Endodermal cell (in vitro differentiated cells): ENCODE data around the gene SCTR. TPM values are rescaled to one million over a fixed set of nuclear protein-coding genes. Genes with fewer than 3 reads are reported as not detected.

Experiments used
- DNase-seq: peaks from one replicate; pipeline ENCODE4 v3.0.0-alpha.2; 2017
- H3K27ac ChIP-seq: 2 replicates; pipeline ENCODE4 v1.5.1; 2013; ENCODE audit warnings: mild to moderate bottlenecking, low read depth, low read length, moderate library complexity
- H3K27me3 ChIP-seq: 2 replicates; pipeline ENCODE4 v1.6.1; 2013; ENCODE audit warnings: mild to moderate bottlenecking, low read length, moderate library complexity; ENCODE audit not compliant: insufficient read depth, control insufficient read depth, poor library complexity, severe bottlenecking
- H3K36me3 ChIP-seq: 2 replicates; pipeline ENCODE4 v1.7.0; 2013; ENCODE audit warnings: mild to moderate bottlenecking, low read length, moderate library complexity; ENCODE audit not compliant: control insufficient read depth, insufficient read depth
- H3K4me1 ChIP-seq: one replicate; pipeline ENCODE4 v1.7.0; 2013; ENCODE audit warnings: low read length; ENCODE audit not compliant: control insufficient read depth, insufficient read depth
- H3K4me3 ChIP-seq: 2 replicates; pipeline ENCODE4 v1.5.1; 2013; ENCODE audit warnings: mild to moderate bottlenecking, low read length, moderate library complexity
- H3K9ac ChIP-seq: 2 replicates; pipeline ENCODE4 v1.6.1; 2013; ENCODE audit warnings: mild to moderate bottlenecking, low read length, moderate library complexity; ENCODE audit not compliant: poor library complexity, severe bottlenecking; ENCODE audit errors: extremely low read depth
- H3K9me3 ChIP-seq: 2 replicates; pipeline ENCODE4 v1.6.1; 2013; ENCODE audit warnings: mild to moderate bottlenecking, low read length, moderate library complexity; ENCODE audit not compliant: control insufficient read depth
- H3K27ac Mint-ChIP-seq: 2 replicates; pipeline ENCODE4 v1.8.0; 2020; ENCODE audit warnings: mixed read lengths
- H3K27me3 Mint-ChIP-seq: 2 replicates; pipeline ENCODE4 v1.8.0; 2021; ENCODE audit warnings: mild to moderate bottlenecking, mixed read lengths; ENCODE audit not compliant: insufficient read depth
- H3K36me3 Mint-ChIP-seq: 2 replicates; pipeline ENCODE4 v1.8.0; 2020; ENCODE audit warnings: low read depth, mixed read lengths
- H3K4me1 Mint-ChIP-seq: 2 replicates; pipeline ENCODE4 v1.8.0; 2020; ENCODE audit warnings: mixed read lengths
- H3K4me3 Mint-ChIP-seq: 2 replicates; pipeline ENCODE4 v1.8.0; 2020; ENCODE audit warnings: mild to moderate bottlenecking, moderate library complexity, mixed read lengths
- H3K9me3 Mint-ChIP-seq: 2 replicates; pipeline ENCODE4 v1.8.0; 2020; ENCODE audit warnings: mild to moderate bottlenecking, mixed read lengths
- WGBS, 2 experiments: methylation state at CpG; one replicate each; pipeline versions ENCODE4 v1.1.5 to v1.1.7; 2013; ENCODE audit warnings: missing lambda C conversion rate in 2 of 2, mixed read lengths in 1 of 2; ENCODE audit not compliant: insufficient coverage in 1 of 2, insufficient read length in 1 of 2; 5-methylcytosine and 5-hydroxymethylcytosine counted together
- total RNA-seq, 2 donors: library from RNA; stranded (reverse); fragmentation: NEBNext Ultra II Directional in 1 of 2; extraction: Animal tissue kit (Norgen Biotek cat#: 25700) in 1 of 2; gene quantifications; 2 replicates in 1 of 2; 3 replicates in 1 of 2; pipeline ENCODE4 v1.2.1, GENCODE V29; 2021
- TF ChIP-seq, protein P1 (sequence below): fragments of 200-600 bp; sonication (generic); conservative IDR thresholded peaks from 2 replicates; pipeline ENCODE4 v1.5.0; 2021; ENCODE audit warnings: antibody characterized with exemption, mild to moderate bottlenecking

SCTR gene
- total RNA-seq, 2 donors from 2014 or later, result 0.20 to 0.49 TPM

DNA sequence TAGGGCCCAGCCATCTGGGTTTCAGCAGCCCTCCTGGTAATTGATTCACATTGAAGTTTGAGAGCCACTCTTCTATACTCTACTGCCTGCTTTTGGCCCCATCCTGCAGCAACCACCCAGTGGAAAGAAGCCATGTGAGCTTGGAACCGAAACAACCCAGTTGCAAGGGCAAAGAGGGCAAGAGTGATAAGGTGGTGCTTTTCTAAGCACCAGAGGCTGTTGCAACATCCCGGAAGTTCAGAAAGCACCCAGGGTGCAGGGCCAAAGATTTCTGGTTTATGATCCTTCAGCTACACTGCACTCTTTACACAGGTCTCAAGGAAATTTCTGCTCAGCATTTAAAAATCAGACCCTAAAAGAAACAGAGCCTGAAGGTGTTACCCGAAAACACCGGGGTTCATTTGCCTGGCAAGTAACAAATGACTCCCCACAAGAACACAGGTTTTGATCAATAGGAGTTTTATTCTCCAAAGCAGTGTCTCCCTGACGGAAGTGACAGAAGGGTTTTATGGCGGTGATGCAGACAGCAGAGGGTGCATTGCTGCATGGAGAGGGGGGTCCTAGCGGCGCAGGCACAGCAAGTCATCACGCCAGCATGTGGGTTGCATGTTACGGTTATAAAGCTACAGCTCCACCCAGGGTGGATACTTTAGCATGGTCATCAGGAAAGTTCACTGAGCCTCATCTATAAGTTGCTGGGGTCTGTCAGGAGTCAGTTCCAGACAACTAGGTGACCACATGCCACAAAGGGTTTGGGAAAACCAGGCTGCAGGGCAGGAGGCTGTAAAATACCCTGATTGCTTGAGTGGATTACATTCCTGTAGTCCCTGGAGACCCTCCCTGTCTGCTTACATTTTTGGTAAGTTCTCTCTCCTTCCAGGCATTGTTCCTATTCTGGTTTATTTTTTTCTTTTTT is 121.4 kb downstream of the SCTR start:
- Histone ChIP-seq H3K9ac (no peak overlapping the region), H3K4me3 (no peak overlapping the region), H3K36me3 (no peaks in the 10 kb centered on the region), H3K4me1 (no peaks in the 10 kb centered on the region), H3K27ac (no peak overlapping the region), H3K9me3 (no peaks in the 10 kb centered on the region), H3K27me3 (no peaks in the 10 kb centered on the region)
- no peaks in the 10 kb centered on the region for H3K36me3 Mint-ChIP-seq
- peaks cover 2% of the 10 kb centered on the region for H3K4me1 Mint-ChIP-seq
- whole genome bisulfite sequencing, 2 experiments, result 93 to 96% methylated on average over 6 to 10 of the region's 10 CpGs
- H3K4me3 Mint-ChIP-seq, result no peak overlapping the region
- no peaks in the 10 kb centered on the region for H3K9me3 Mint-ChIP-seq
- no peak overlapping the region for H3K27ac Mint-ChIP-seq
- H3K27me3 Mint-ChIP-seq, result peaks cover 5% of the 10 kb centered on the region
- TF ChIP-seq, protein P1, sequence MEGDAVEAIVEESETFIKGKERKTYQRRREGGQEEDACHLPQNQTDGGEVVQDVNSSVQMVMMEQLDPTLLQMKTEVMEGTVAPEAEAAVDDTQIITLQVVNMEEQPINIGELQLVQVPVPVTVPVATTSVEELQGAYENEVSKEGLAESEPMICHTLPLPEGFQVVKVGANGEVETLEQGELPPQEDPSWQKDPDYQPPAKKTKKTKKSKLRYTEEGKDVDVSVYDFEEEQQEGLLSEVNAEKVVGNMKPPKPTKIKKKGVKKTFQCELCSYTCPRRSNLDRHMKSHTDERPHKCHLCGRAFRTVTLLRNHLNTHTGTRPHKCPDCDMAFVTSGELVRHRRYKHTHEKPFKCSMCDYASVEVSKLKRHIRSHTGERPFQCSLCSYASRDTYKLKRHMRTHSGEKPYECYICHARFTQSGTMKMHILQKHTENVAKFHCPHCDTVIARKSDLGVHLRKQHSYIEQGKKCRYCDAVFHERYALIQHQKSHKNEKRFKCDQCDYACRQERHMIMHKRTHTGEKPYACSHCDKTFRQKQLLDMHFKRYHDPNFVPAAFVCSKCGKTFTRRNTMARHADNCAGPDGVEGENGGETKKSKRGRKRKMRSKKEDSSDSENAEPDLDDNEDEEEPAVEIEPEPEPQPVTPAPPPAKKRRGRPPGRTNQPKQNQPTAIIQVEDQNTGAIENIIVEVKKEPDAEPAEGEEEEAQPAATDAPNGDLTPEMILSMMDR, result no peak
- peak; percentile 26 for DNase-seq

DNA sequence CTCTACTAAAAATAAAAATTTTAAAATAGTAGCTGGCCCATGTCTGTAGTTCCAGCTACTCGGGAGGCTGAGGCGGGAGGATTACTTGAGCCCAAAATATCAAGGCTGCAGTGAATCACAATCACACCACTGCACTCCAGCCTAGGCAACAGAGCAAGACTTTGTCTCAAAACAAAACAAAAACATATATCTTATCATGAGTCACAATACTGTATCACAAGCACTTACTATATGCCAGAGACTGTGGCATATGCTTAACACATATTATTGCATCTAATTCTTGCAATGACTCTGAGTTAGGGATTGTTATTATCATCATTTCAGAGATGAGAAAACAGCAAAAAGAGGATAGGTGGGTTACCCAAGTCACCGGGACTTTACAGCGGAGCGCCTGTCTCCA is 122.2 kb downstream of the SCTR start:
- no peak for DNase-seq
- 93 to 98% methylated on average over 5 of the region's 5 CpGs for WGBS, 2 experiments
- Mint-ChIP-seq H3K36me3 (no peaks in the 10 kb centered on the region), H3K4me3 (no peak overlapping the region), H3K27me3 (peaks cover 5% of the 10 kb centered on the region), H3K4me1 (no peaks in the 10 kb centered on the region), H3K27ac (no peak overlapping the region), H3K9me3 (no peaks in the 10 kb centered on the region)
- no peaks in the 10 kb centered on the region for H3K9me3 ChIP-seq
- H3K9ac ChIP-seq, result no peak overlapping the region
- H3K27ac ChIP-seq, result no peak overlapping the region
- no peaks in the 10 kb centered on the region for H3K4me1 ChIP-seq
- H3K27me3 ChIP-seq, result no peaks in the 10 kb centered on the region
- TF ChIP-seq, protein P1, result no peak
- no peak overlapping the region for H3K4me3 ChIP-seq
- no peaks in the 10 kb centered on the region for H3K36me3 ChIP-seq

DNA sequence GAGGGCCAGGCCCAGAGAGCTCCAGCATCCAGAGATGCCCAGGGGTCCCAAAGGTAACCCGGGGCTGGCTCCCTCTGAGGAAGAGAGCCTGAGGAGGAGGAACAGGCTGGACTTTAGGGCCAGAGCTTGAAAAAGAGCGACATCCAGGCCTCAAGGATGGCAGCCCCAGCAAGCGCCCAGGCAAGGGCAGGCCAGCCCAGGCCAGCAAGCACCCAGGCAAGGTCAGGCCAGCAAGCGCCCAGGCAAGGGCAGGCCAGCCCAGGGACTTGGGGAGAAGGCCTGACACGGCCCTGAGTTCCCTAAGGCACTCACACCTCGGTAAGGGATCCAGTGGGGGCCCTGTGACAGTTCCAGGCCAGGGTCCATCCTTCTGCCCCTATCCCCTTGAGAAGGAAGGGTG is 127.1 kb downstream of the SCTR start:
- Mint-ChIP-seq H3K4me3 (no peak overlapping the region), H3K9me3 (no peaks in the 10 kb centered on the region), H3K27me3 (peaks cover 3% of the 10 kb centered on the region), H3K36me3 (no peaks in the 10 kb centered on the region), H3K4me1 (no peaks in the 10 kb centered on the region), H3K27ac (no peak overlapping the region)
- no peaks in the 10 kb centered on the region for H3K36me3 ChIP-seq
- 91 to 100% methylated on average over 1 to 6 of the region's 6 CpGs for WGBS, 2 experiments
- H3K4me1 ChIP-seq, result no peaks in the 10 kb centered on the region
- no peak overlapping the region for H3K9ac ChIP-seq
- no peaks in the 10 kb centered on the region for H3K27me3 ChIP-seq
- TF ChIP-seq, protein P1, result no peak
- no peaks in the 10 kb centered on the region for H3K9me3 ChIP-seq
- no peak overlapping the region for H3K4me3 ChIP-seq
- peak; percentile 26 for DNase-seq
- no peak overlapping the region for H3K27ac ChIP-seq
